ENCODE results near the gene MRM3. TPM values are rescaled to one million over a fixed set of nuclear protein-coding genes. Genes with fewer than 3 reads are reported as not detected.

MRM3 gene
- total and polyA plus RNA-seq, 7 donors: 17.2 to 36.2 (median 25.9) TPM

GRCh38 chr17:767076-767475 is 15.1 kb upstream of the MRM3 start:
- TF ChIP-seq CTCF (IDR thresholded peaks at IDR 0.05): no peak
- DNase-seq (no peak), ATAC-seq (no peak)
- no peak overlapping the region for H3K4me3 ChIP-seq
- no peaks in the 10 kb centered on the region for H3K27me3 ChIP-seq (ENCODE audit: insufficient read depth in 3 of 3, low read length in 2 of 3)
- peaks cover 0 to 94% of the 10 kb centered on the region in 2 donors for H3K36me3 ChIP-seq (ENCODE audit: insufficient read depth in 1 of 2, low read depth in 1 of 2)
- H3K4me1 ChIP-seq: no peaks in the 10 kb centered on the region
- intact Hi-C loops (cut with DNase I): no loop called here
- no peak overlapping the region for H3K27ac ChIP-seq
- no peaks in the 10 kb centered on the region for H3K9me3 ChIP-seq
- 36 to 66% (median 60%) methylated on average over 3 of the region's 3 CpGs for WGBS, 3 donors

- no peak overlapping the region for H3K4me3 ChIP-seq
- intact Hi-C loops (cut with DNase I): no loop called here
- DNase-seq (no peak), ATAC-seq (no peak)
- H3K4me1 ChIP-seq: no peaks in the 10 kb centered on the region
- H3K27ac ChIP-seq: no peak overlapping the region
- no peak for TF ChIP-seq CTCF (IDR thresholded peaks at IDR 0.05)
- no peaks in the 10 kb centered on the region for H3K9me3 ChIP-seq
- no peaks in the 10 kb centered on the region for H3K27me3 ChIP-seq (ENCODE audit: insufficient read depth in 3 of 3, low read length in 2 of 3)
- 85 to 88% (median 87%) methylated on average over 5 of the region's 5 CpGs for WGBS, 3 donors
- H3K36me3 ChIP-seq (ENCODE audit: insufficient read depth in 1 of 2, low read depth in 1 of 2): peaks cover 4 to 96% of the 10 kb centered on the region in 2 donors
Observed at GRCh38 chr17:773016-773415, 9.1 kb upstream of the MRM3 start.

GRCh38 chr17:773467-774312 is 8.5 kb upstream of the MRM3 start:
- Histone ChIP-seq H3K4me3 (no peak overlapping the region), H3K36me3 (ENCODE audit: insufficient read depth in 1 of 2, low read depth in 1 of 2) (peaks cover 7 to 99% of the 10 kb centered on the region in 2 donors), H3K4me1 (no peaks in the 10 kb centered on the region), H3K27ac (no peak overlapping the region), H3K9me3 (no peaks in the 10 kb centered on the region), H3K27me3 (ENCODE audit: insufficient read depth in 3 of 3, low read length in 2 of 3) (no peaks in the 10 kb centered on the region)
- DNase-seq: no peak
- WGBS, 3 donors: 78 to 84% (median 83%) methylated on average over 14 of the region's 14 CpGs
- intact Hi-C loops (cut with DNase I): no loop called here
- no peak for TF ChIP-seq CTCF (IDR thresholded peaks at IDR 0.05)
- no peak for ATAC-seq

GRCh38 chr17:774313-774584 is 7.9 kb upstream of the MRM3 start:
- intact Hi-C loops (cut with DNase I): no loop called here
- peaks cover 7 to 99% of the 10 kb centered on the region in 2 donors for H3K36me3 ChIP-seq (ENCODE audit: insufficient read depth in 1 of 2, low read depth in 1 of 2)
- no peaks in the 10 kb centered on the region for H3K27me3 ChIP-seq (ENCODE audit: insufficient read depth in 3 of 3, low read length in 2 of 3)
- TF ChIP-seq CTCF (IDR thresholded peaks at IDR 0.05): no peak
- no peaks in the 10 kb centered on the region for H3K9me3 ChIP-seq
- 83 to 90% (median 89%) methylated on average over 5 of the region's 5 CpGs for WGBS, 3 donors
- no peak for ATAC-seq
- no peaks in the 10 kb centered on the region for H3K4me1 ChIP-seq
- H3K27ac ChIP-seq: no peak overlapping the region
- DNase-seq: no peak
- no peak overlapping the region for H3K4me3 ChIP-seq

- no peak overlapping the region for H3K4me3 ChIP-seq
- TF ChIP-seq CTCF (IDR thresholded peaks at IDR 0.05): no peak
- intact Hi-C loops (cut with DNase I): no loop called here
- ATAC-seq (no peak), DNase-seq (no peak)
- H3K36me3 ChIP-seq (ENCODE audit: insufficient read depth in 1 of 2, low read depth in 1 of 2): peaks cover 7 to 60% of the 10 kb centered on the region in 2 donors
- H3K4me1 ChIP-seq: peaks cover 12% of the 10 kb centered on the region
- 85 to 88% (median 87%) methylated on average over 11 of the region's 11 CpGs for WGBS, 3 donors
- H3K27me3 ChIP-seq (ENCODE audit: insufficient read depth in 3 of 3, low read length in 2 of 3): no peaks in the 10 kb centered on the region
- H3K9me3 ChIP-seq: no peaks in the 10 kb centered on the region
- no peak overlapping the region for H3K27ac ChIP-seq
Observed at GRCh38 chr17:778096-778495, 4.1 kb upstream of the MRM3 start.

Measured in psoas muscle (tissue), 8 donors.